Stimulated activated CD8-positive, alpha-beta memory T cell treated with anti-CD3 and anti-CD28 coated beads, Interleukin-12 subunit alpha, Interleukin-12 subunit beta, amount 100 ng/mL, for 24 hours (primary cell): ENCODE data around the gene TAT.
"Not testable (repeated sequence)": the region's sequence is repeated elsewhere in the genome, so short reads cannot be mapped to it uniquely, and the experiment has no call there.

Experiments
- DNase-seq: peaks from one replicate; pipeline ENCODE4 v3.0.0-alpha.2; 2020; ENCODE audit errors: extremely low read depth

Gene TAT

GRCh38 chr16:71584543-71585317 is 7.8 kb upstream of the TAT start:
- no peak for DNase-seq

GRCh38 chr16:71582553-71582848 is 5.6 kb upstream of the TAT start:
- DNase-seq = not testable (repeated sequence)

GRCh38 chr16:71574702-71575101 is 2.2 kb downstream of the TAT start:
- no peak for DNase-seq

GRCh38 chr16:71573387-71574094 is 3.4 kb downstream of the TAT start:
- DNase-seq = no peak

GRCh38 chr16:71572497-71573116 is 4.3 kb downstream of the TAT start:
- no peak for DNase-seq

- DNase-seq = no peak
Observed at GRCh38 chr16:71570144-71570543, 6.7 kb downstream of the TAT start.

- DNase-seq = no peak
Observed at GRCh38 chr16:71569621-71570020, 7.3 kb downstream of the TAT start.

GRCh38 chr16:71568551-71568950 is 8.3 kb downstream of the TAT start:
- no peak for DNase-seq

- DNase-seq = no peak
Observed at GRCh38 chr16:71567931-71568330, 9.0 kb downstream of the TAT start.

- no peak for DNase-seq
Observed at GRCh38 chr16:71565812-71566700, 10.8 kb downstream of the TAT start.

- DNase-seq = no peak
Observed at GRCh38 chr16:71564335-71564967, 12.4 kb downstream of the TAT start.

- no peak for DNase-seq
Observed at GRCh38 chr16:71562552-71562951, 14.3 kb downstream of the TAT start.

GRCh38 chr16:71561886-71562285 is 15.0 kb downstream of the TAT start:
- DNase-seq = not testable (repeated sequence)

- no peak for DNase-seq
Observed at GRCh38 chr16:71559855-71560254, 17.0 kb downstream of the TAT start.

- DNase-seq = no peak
Observed at GRCh38 chr16:71557954-71558582, 18.8 kb downstream of the TAT start.

- no peak for DNase-seq
Observed at GRCh38 chr16:71557299-71557698, 19.6 kb downstream of the TAT start.

GRCh38 chr16:71555230-71555891 is 21.5 kb downstream of the TAT start:
- no peak for DNase-seq

- DNase-seq = no peak
Observed at GRCh38 chr16:71552698-71553503, 24.0 kb downstream of the TAT start.

GRCh38 chr16:71547168-71547567 is 29.7 kb downstream of the TAT start:
- no peak for DNase-seq

GRCh38 chr16:71542377-71542776 is 34.5 kb downstream of the TAT start:
- no peak for DNase-seq
